SIG-M5 treated with dmso at 0.1 percent for 504 hours (cell line): ENCODE data around the gene PLXDC1.

Source experiments
- DNase-seq: peaks from one replicate; lab custom pipeline; 2025; ENCODE audit not compliant: unreplicated experiment; lab: John Stamatoyannopoulos, UW

PLXDC1 gene

GRCh38 chr17:39158623-39159022 lies 7.2 kb upstream of the PLXDC1 start:
- DNase-seq: no peak

GRCh38 chr17:39156491-39156890 lies 5.1 kb upstream of the PLXDC1 start:
- no peak for DNase-seq

DNA sequence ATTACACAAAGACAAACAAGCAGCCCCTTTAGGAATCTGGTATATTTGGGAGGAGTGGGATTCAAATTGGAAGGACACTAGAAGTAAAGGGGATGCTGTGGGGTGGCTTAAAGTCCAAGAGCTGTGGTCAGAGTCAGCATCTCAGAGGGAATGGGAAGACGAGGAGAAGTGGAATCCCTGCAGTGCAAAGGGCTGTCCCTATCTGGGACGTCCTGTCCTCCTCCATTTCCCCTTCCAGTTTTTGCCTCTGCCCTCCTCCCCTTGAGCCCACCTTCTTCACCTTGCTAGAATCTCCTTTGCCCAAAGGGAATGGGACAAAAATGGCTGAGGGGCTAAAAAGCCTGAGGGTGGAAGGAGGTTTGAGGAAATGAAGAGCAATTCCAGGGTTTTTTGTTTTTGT lies 4.2 kb upstream of the PLXDC1 start:
- no peak for DNase-seq

DNA sequence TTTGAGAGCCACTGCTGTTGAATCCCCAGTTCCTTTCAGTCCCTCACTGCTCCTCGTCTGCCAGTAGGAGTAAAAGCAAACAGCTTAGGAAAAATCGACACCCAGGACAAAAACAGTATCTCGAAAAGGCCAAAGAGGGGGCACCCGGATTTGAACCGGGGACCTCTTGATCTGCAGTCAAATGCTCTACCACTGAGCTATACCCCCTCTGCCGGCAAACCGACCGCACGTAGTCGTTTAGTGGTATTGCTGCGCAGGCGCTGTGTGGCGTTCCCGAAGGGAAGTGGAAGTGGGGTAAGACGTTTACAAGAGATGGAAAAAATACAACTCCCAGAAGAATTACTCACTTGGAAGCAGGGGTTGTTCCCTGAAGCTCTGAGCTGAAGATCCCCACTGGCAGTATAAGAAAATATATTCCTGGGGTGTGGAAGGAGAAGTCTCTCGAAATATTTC lies 2.2 kb upstream of the PLXDC1 start:
- peak; percentile 82 for DNase-seq

GRCh38 chr17:39151943-39152818 lies 744 bp upstream of the PLXDC1 start:
- DNase-seq: no peak

DNA sequence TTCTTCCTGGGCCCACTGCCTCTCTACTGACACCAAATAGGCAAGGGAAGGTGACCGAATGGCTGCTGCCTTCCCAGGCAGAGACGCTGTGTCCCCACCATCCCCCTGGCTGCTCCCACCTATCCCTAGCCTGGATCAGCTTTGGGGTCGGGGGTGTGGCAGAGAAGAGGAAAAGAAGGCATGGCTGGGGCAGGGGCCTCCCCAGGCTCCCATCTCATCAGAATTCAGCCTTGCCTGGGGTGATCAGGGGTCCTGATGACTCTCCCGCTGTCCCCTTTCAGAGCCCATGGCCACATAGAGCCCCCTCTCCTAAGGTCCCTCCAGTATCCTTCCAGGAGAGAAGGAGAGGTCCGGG lies 665 bp downstream of the PLXDC1 start:
- DNase-seq: no peak

DNA sequence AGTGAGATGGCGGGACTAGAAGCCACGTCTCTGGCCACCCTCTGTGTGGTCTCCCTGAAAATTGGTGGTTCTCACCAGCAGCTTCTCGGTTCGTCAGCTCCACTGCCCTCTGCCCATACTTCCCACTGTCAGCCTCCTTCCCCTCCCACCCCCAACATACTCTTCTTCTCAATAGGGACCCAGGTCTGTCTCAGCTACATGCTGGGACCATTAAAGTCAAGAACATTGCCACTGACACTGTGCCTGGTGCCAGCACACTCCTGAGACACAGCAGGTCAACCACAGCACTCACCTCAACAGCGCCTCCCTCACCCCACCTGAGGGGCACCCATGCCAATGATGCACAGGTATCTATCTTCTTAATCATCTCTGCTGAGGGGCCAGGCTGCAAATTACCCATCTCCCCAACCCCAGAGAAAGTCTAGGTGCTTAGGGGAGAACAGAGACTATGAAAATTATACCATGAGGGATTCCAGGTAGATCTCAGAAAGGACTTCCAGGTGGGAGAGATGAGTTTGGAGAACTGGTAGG lies 1.3 kb downstream of the PLXDC1 start:
- DNase-seq: no peak

DNA sequence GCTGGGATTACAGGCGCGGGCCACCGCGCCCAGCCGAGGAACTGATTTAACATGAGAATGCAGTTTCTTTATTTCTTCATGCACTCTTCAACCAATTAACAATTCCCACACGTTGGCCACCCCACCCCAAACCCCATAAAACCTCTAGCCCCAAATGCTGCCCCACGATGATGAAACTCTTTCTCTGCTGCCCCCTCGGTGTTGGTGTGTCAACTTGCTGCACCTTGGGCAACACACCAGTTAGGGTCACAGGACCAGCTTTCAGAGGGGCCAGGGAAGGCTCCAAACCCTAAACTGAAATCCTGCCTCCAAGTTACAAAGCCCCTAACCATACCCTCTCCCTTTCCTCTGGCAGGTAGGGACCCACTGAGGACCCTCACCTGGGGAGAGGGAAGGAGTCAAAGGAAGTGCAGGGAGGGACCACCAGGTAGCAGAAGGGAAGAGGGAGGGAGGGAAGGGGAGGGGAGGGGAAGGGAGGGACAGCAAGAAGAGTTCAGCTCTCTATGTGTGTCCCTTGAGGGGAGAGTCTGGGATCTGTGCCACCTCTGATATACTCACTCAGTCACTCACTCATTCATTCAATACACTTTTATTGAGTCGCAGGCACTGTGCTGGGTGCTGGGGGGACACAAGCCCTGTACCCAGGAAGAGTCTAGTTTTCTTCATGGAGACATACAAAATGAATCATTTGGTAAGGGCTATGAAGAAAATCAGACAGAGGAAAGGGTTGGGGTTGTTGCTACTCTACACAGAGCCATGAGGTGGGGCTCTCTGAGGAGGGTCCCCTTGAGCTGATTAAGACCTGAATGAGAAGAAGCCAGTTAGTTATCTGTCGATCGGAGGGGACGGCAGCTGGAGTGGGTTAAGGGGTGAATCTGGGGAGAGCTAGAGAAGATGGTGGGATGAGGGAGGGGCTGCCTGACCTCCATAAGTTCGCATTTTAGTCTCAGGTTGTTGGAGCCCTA lies 3.9 kb downstream of the PLXDC1 start:
- DNase-seq: no peak

DNA sequence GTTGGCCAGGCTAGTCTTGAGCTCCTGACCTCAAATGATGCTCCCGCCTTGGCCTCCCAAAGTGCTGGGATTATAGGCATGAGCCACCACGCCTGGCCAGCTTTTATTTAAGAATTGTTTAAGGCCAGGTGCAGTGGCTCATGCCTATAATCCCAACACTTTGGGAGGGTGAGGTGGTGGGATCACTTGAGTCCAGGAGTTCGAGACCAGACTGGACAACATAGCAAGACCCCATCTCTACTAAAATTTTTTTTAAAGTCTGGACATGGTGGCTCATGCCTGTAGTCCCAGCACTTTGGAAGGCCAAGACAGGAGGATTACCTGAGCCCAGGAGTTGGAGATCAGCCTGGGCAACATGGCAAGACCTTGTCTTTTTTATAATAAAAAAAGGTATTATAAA lies 5.2 kb downstream of the PLXDC1 start:
- DNase-seq: no peak

- DNase-seq: no peak
Measured at GRCh38 chr17:39145143-39145542, 6.3 kb downstream of the PLXDC1 start.

DNA sequence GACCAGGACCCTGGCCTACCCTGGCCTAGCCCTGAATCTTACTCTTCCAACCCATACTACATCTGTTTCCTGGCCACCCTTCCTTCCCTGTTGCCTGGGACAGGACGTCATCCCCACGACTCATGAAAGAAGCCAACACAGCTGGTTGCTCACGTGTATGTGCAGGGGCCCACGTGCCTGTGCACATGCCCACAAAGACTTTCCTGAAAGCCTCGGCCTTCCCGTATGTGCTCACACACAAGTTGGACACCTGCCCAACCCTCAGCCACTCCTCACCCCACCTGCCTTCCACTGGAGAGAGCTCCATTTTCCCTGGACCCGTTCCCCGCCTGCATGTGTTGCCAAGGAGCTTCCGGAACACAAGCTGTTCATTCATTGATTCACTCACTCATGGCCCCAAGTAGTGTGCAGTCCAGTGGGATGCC lies 7.0 kb downstream of the PLXDC1 start:
- DNase-seq: no peak

DNA sequence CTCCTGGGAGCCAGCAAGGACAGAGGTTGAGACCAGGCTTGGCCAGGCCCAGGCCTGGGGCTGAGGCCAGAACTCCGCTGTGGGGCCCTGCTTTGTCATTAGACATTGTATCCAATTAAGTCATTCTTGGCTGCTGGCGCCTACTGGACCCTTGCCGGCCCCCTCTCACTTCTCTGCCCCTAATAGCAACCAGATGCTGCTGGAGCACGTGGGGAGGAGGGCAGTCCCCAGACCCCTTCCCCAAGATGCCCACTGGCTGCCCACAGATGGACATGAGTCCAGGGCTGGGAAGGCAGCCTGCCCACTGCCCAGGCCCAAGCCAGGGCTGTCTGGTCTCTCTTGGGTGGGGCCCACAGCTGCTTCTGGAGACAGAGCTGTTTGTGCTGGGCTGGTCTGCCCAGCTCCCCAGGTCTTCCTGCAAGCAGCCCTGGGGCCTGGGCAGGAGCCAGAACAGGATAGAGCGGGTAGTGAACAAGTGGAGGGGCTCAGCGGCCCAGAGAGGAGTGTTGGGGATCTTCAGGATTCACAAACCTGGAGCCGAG lies 7.8 kb downstream of the PLXDC1 start:
- no peak for DNase-seq

DNA sequence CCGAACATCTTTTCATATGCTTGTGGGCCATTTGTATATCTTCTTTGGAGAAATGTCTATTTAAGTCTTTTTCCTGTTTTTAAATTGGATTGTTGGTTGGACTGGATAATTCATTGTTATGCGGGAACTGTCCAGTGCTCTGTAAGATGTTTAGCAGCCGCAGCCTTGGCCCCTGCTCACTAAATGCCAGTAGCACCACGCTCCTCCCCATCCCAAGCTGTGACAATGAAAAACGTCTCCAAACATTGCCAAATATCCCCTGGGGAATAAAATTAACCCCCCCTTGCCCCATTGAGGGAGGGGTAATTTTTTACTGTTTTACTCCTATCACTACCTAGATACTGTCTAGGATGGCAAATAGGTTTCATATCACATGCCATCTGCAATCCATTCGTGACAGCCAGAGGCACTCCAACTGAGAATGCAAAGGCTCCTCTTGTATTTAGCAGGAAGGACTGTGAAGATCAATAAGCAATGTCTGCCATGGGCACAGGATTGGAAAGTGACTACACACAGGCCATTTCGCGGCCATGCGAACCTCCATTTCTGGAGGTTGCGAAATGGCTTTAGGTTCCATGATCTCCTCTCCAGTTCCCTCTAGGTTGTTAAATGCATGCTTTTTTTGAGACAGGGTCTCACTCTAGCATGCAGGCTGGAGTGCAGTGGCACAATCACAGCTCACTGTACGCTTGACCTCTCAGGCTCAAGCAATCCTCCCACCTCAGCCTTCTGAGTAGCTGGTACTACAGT lies 9.3 kb downstream of the PLXDC1 start:
- no peak for DNase-seq

DNA sequence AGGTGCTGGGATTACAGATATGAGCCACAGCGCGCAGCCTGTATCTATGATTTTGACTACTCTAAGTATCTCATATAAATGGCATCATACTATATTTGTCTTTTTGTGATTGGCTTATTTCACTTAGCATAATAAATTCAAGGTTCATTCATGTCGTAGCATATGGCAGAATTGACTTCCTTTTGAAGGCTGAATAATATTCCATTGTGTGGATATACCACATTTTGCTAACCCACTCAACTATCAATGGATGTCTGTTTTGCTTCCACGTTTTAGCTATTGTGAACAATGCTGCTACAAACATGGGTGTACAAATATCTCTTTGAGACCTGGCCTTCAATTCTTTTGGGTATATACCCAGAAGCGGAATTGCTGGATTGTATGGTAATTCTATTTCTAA lies 10.1 kb downstream of the PLXDC1 start:
- DNase-seq: no peak

DNA sequence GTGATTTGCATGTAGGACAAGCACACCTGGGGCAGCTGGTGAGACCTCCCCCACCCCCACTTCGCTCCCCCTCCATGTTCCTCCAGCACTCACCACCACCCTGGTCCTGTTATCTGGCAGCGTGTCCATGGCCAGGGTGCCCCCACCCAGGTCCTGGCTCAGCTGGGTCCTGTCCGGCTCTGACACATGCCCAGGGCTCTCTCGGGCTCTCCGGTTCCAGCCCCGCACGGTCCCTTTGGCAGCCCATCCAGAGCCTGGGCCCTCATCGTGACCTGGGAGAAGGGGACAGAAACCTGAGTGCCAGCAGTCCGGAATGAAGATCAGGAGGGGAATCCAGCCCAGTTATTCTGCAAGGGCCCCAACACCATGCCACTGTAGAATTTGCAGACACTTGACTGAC lies 11.9 kb downstream of the PLXDC1 start:
- no peak for DNase-seq

DNA sequence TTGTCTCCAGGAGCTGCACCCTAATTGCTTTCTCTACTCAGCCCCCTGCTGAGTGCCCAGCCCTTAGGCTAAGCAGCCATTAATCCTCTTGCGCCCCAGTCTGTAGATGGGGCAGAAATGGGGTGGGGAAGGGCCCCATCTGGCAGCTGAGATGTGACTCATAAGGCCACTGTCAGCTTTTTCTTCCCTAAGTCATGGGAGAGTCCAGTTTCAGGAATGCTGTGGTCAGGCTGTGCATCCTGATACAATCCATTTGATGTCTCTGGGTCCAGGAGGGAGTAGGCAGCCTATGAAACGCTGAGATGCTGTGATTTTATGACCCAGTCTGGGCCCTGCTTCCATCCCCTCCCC lies 12.3 kb downstream of the PLXDC1 start:
- DNase-seq: no peak

- no peak for DNase-seq
Measured at GRCh38 chr17:39138431-39139160, 12.8 kb downstream of the PLXDC1 start.

DNA sequence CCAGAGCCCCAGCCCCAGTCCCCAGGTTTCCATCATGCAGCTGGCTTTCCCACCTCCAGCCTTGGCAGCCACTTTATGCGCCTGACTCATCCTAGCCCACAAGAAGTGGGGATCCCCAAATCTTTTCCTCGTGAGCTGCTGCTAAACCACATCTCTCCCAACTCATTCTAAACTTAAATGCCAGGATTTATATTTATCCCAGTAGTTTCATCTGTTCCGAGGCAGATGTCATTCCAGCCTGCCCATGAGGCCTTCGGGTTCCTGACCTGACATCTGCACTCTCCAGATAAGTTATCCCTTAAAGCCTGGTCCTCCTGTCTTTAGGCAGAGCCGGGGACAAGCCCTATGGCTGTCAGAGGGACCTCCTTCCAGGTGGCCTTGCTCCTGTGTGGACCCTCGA lies 16.6 kb downstream of the PLXDC1 start:
- no peak for DNase-seq

DNA sequence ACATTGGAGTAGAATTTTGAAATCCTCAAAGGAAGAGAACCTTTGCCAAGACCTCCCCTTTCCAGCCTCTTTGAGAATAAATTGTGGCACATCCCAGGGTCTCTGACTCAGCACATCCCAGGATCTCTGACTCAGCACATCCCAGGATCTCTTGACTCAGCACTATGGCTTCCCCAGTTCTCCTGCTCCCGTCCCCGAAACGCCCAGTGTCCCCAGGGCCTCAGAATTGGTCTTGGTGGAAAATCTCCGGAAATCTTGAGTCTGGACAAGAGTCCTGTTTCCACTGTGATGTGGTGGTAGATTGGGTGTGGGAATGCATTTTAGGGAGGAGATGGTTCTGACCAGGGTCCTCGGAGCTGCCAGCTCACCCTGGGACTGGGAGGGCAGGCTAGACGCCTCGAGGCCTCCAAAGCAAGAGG lies 19.2 kb downstream of the PLXDC1 start:
- no peak for DNase-seq

- DNase-seq: no peak
Measured at GRCh38 chr17:39131616-39132015, 19.8 kb downstream of the PLXDC1 start.
